ENCODE measurements around the gene GABRA6.

GRCh38 chr5:161660806-161661205 is 24.7 kb upstream of the GABRA6 start:
- TF ChIP-seq POLR2A (IDR thresholded peaks at IDR 0.05) (no peak), CTCF (IDR thresholded peaks at IDR 0.05) (no peak)

All from Peyer's patch (tissue), 4 donors.